Measurements from ENCODE around the gene SOX13.

Gene SOX13

GRCh38 chr1:204149635-204150565, 77.0 kb downstream of the SOX13 start:
- TF ChIP-seq ZNF274 (IDR thresholded peaks at IDR 0.05; ENCODE audit: low read depth, low read length): no peak
- no peak overlapping the region for H3K4me3 ChIP-seq (ENCODE audit: low read length)

GRCh38 chr1:204150702-204151551, 78.0 kb downstream of the SOX13 start:
- H3K4me3 ChIP-seq (ENCODE audit: low read length): no peak overlapping the region
- TF ChIP-seq ZNF274 (IDR thresholded peaks at IDR 0.05; ENCODE audit: low read depth, low read length): no peak

- peak within 1 kb of the TSS; percentile 14; the same call in 1 of the 2 replicates for H3K4me3 ChIP-seq (ENCODE audit: low read length)
Measured at GRCh38 chr1:204151552-204152309, 78.8 kb downstream of the SOX13 start, which contains the start of gene ETNK2. ETNK2 (minus strand) TSS chr1:204152044; CDS start chr1:204151852, 192 bp downstream.

GRCh38 chr1:204152310-204153044, 79.6 kb downstream of the SOX13 start:
- no peak for TF ChIP-seq ZNF274 (IDR thresholded peaks at IDR 0.05; ENCODE audit: low read depth, low read length)
- peak overlapping the region; percentile 14; the same call in 1 of the 2 replicates for H3K4me3 ChIP-seq (ENCODE audit: low read length)

More at GRCh38 chr1:204151552-204152309, 78.8 kb downstream of the SOX13 start, which contains the start of gene ETNK2:
- no peak for TF ChIP-seq ZNF274 (IDR thresholded peaks at IDR 0.05; ENCODE audit: low read depth, low read length)

GRCh38 chr1:204153667-204154066, 80.8 kb downstream of the SOX13 start:
- no peak for TF ChIP-seq ZNF274 (IDR thresholded peaks at IDR 0.05; ENCODE audit: low read depth, low read length)
- H3K4me3 ChIP-seq (ENCODE audit: low read length): no peak overlapping the region

- TF ChIP-seq ZNF274 (IDR thresholded peaks at IDR 0.05; ENCODE audit: low read depth, low read length): no peak
- no peak overlapping the region for H3K4me3 ChIP-seq (ENCODE audit: low read length)
Measured at GRCh38 chr1:204154568-204155255, 81.8 kb downstream of the SOX13 start.

- no peak for TF ChIP-seq ZNF274 (IDR thresholded peaks at IDR 0.05; ENCODE audit: low read depth, low read length)
- H3K4me3 ChIP-seq (ENCODE audit: low read length): no peak overlapping the region
Measured at GRCh38 chr1:204155881-204156280, 83.0 kb downstream of the SOX13 start.

GRCh38 chr1:204157962-204158361, 85.0 kb downstream of the SOX13 start:
- TF ChIP-seq ZNF274 (IDR thresholded peaks at IDR 0.05; ENCODE audit: low read depth, low read length): no peak
- no peak overlapping the region for H3K4me3 ChIP-seq (ENCODE audit: low read length)

GRCh38 chr1:204161609-204162493, 88.9 kb downstream of the SOX13 start:
- no peak overlapping the region for H3K4me3 ChIP-seq (ENCODE audit: low read length)

GRCh38 chr1:204162494-204163074, 89.7 kb downstream of the SOX13 start:
- no peak overlapping the region for H3K4me3 ChIP-seq (ENCODE audit: low read length)
- no peak for TF ChIP-seq ZNF274 (IDR thresholded peaks at IDR 0.05; ENCODE audit: low read depth, low read length)

More at GRCh38 chr1:204161609-204162493, 88.9 kb downstream of the SOX13 start:
- no peak for TF ChIP-seq ZNF274 (IDR thresholded peaks at IDR 0.05; ENCODE audit: low read depth, low read length)

GRCh38 chr1:204166219-204166618, 93.3 kb downstream of the SOX13 start, which contains the start of gene REN:
REN (minus strand) TSS chr1:204166337; CDS start chr1:204166293, 44 bp downstream.
- TF ChIP-seq ZNF274 (IDR thresholded peaks at IDR 0.05; ENCODE audit: low read depth, low read length): no peak
- no peak within 1 kb of the TSS for H3K4me3 ChIP-seq (ENCODE audit: low read length)

Measured in GM08714 (cell line).